Measurements from ENCODE around the gene ARMS2.

The ARMS2 gene

GRCh38 chr10:122427280-122427679, 27.2 kb upstream of the ARMS2 start:
- in situ Hi-C loops (cut with HindIII; ENCODE audit: low pct_unique_long_range_greater_than_20kb, low sequenced_read_pairs) = no loop called here
- TF ChIP-seq JUND (IDR thresholded peaks at IDR 0.05; ENCODE audit: low read depth) = no peak
- DNase-seq (ENCODE audit: low read depth in 1 of 2, low spot score in 1 of 2) = no peak

- in situ Hi-C loops (cut with HindIII; ENCODE audit: low pct_unique_long_range_greater_than_20kb, low sequenced_read_pairs) = no loop called here
Observed at GRCh38 chr10:122435212-122435827, 19.1 kb upstream of the ARMS2 start.

GRCh38 chr10:122441961-122442360, 12.5 kb upstream of the ARMS2 start:
- no peak for DNase-seq (ENCODE audit: low read depth in 1 of 2, low spot score in 1 of 2)
- TF ChIP-seq JUND (IDR thresholded peaks at IDR 0.05; ENCODE audit: low read depth) = no peak
- in situ Hi-C loops (cut with HindIII; ENCODE audit: low pct_unique_long_range_greater_than_20kb, low sequenced_read_pairs) = no loop called here

More at GRCh38 chr10:122435212-122435827, 19.1 kb upstream of the ARMS2 start:
- TF ChIP-seq JUND (IDR thresholded peaks at IDR 0.05; ENCODE audit: low read depth) = no peak
- DNase-seq (ENCODE audit: low read depth in 1 of 2, low spot score in 1 of 2) = peak; percentile 5 to 43

- TF ChIP-seq JUND (IDR thresholded peaks at IDR 0.05; ENCODE audit: low read depth) = no peak
- in situ Hi-C loops (cut with HindIII; ENCODE audit: low pct_unique_long_range_greater_than_20kb, low sequenced_read_pairs) = no loop called here
- no peak for DNase-seq (ENCODE audit: low read depth in 1 of 2, low spot score in 1 of 2)
Observed at GRCh38 chr10:122445469-122445868, 9.0 kb upstream of the ARMS2 start.

GRCh38 chr10:122445904-122446303, 8.5 kb upstream of the ARMS2 start:
- in situ Hi-C loops (cut with HindIII; ENCODE audit: low pct_unique_long_range_greater_than_20kb, low sequenced_read_pairs) = no loop called here
- no peak for TF ChIP-seq JUND (IDR thresholded peaks at IDR 0.05; ENCODE audit: low read depth)
- no peak for DNase-seq (ENCODE audit: low read depth in 1 of 2, low spot score in 1 of 2)

GRCh38 chr10:122446668-122447423, 7.6 kb upstream of the ARMS2 start:
- no peak for TF ChIP-seq JUND (IDR thresholded peaks at IDR 0.05; ENCODE audit: low read depth)
- in situ Hi-C loops (cut with HindIII; ENCODE audit: low pct_unique_long_range_greater_than_20kb, low sequenced_read_pairs) = no loop called here
- DNase-seq (ENCODE audit: low read depth in 1 of 2, low spot score in 1 of 2) = no peak

- in situ Hi-C loops (cut with HindIII; ENCODE audit: low pct_unique_long_range_greater_than_20kb, low sequenced_read_pairs) = no loop called here
- no peak for TF ChIP-seq JUND (IDR thresholded peaks at IDR 0.05; ENCODE audit: low read depth)
- no peak for DNase-seq (ENCODE audit: low read depth in 1 of 2, low spot score in 1 of 2)
Observed at GRCh38 chr10:122448600-122448999, 5.9 kb upstream of the ARMS2 start.

GRCh38 chr10:122449153-122449552, 5.3 kb upstream of the ARMS2 start:
- in situ Hi-C loops (cut with HindIII; ENCODE audit: low pct_unique_long_range_greater_than_20kb, low sequenced_read_pairs) = no loop called here
- TF ChIP-seq JUND (IDR thresholded peaks at IDR 0.05; ENCODE audit: low read depth) = no peak
- DNase-seq (ENCODE audit: low read depth in 1 of 2, low spot score in 1 of 2) = no peak

GRCh38 chr10:122450353-122450990, 4.0 kb upstream of the ARMS2 start:
- no peak for TF ChIP-seq JUND (IDR thresholded peaks at IDR 0.05; ENCODE audit: low read depth)
- no peak for DNase-seq (ENCODE audit: low read depth in 1 of 2, low spot score in 1 of 2)
- in situ Hi-C loops (cut with HindIII; ENCODE audit: low pct_unique_long_range_greater_than_20kb, low sequenced_read_pairs) = no loop called here

GRCh38 chr10:122454071-122454470, 382 bp upstream of the ARMS2 start:
- TF ChIP-seq JUND (IDR thresholded peaks at IDR 0.05; ENCODE audit: low read depth) = no peak
- DNase-seq (ENCODE audit: low read depth in 1 of 2, low spot score in 1 of 2) = no peak
- in situ Hi-C loops (cut with HindIII; ENCODE audit: low pct_unique_long_range_greater_than_20kb, low sequenced_read_pairs) = no loop called here

- DNase-seq (ENCODE audit: low read depth in 1 of 2, low spot score in 1 of 2) = no peak
- no peak for TF ChIP-seq JUND (IDR thresholded peaks at IDR 0.05; ENCODE audit: low read depth)
- in situ Hi-C loops (cut with HindIII; ENCODE audit: low pct_unique_long_range_greater_than_20kb, low sequenced_read_pairs) = no loop called here
Observed at GRCh38 chr10:122455376-122456079, 1.1 kb downstream of the ARMS2 start.

GRCh38 chr10:122457934-122458333, 3.5 kb downstream of the ARMS2 start:
- in situ Hi-C loops (cut with HindIII; ENCODE audit: low pct_unique_long_range_greater_than_20kb, low sequenced_read_pairs) = no loop called here
- no peak for DNase-seq (ENCODE audit: low read depth in 1 of 2, low spot score in 1 of 2)
- TF ChIP-seq JUND (IDR thresholded peaks at IDR 0.05; ENCODE audit: low read depth) = no peak

- in situ Hi-C loops (cut with HindIII; ENCODE audit: low pct_unique_long_range_greater_than_20kb, low sequenced_read_pairs) = no loop called here
- no peak for DNase-seq (ENCODE audit: low read depth in 1 of 2, low spot score in 1 of 2)
- TF ChIP-seq JUND (IDR thresholded peaks at IDR 0.05; ENCODE audit: low read depth) = no peak
Observed at GRCh38 chr10:122458693-122459092, 4.2 kb downstream of the ARMS2 start.
